Parathyroid adenoma (tissue), 2 donors: ENCODE measurements around the gene SEMA6A.
"Not testable (repeated sequence)": the region's sequence is repeated elsewhere in the genome, so short reads cannot be mapped to it uniquely, and the experiment has no call there.

Experiments
- H2AFZ ChIP-seq: fragments of 300-600 bp; sonication (generic); one replicate; pipeline ENCODE4 v1.7.0; 2017; ENCODE audit warnings: antibody characterized with exemption, mild to moderate bottlenecking
- H3K27ac ChIP-seq: fragments of 300-600 bp; sonication (generic); one replicate; pipeline ENCODE4 v1.7.0; 2017
- H3K27me3 ChIP-seq: fragments of 300-600 bp; sonication (generic); one replicate; pipeline ENCODE4 v1.7.0; 2017; ENCODE audit warnings: low read length; ENCODE audit not compliant: control insufficient read depth, insufficient read depth
- H3K36me3 ChIP-seq: fragments of 300-600 bp; sonication (generic); one replicate; pipeline ENCODE4 v1.7.0; 2017; ENCODE audit warnings: low read length; ENCODE audit not compliant: control insufficient read depth, insufficient read depth
- H3K4me1 ChIP-seq: fragments of 300-600 bp; sonication (generic); one replicate; pipeline ENCODE4 v1.7.0; 2017; ENCODE audit warnings: control low read depth
- H3K4me2 ChIP-seq: fragments of 300-600 bp; sonication (generic); one replicate; pipeline ENCODE4 v1.7.0; 2017; ENCODE audit warnings: low read length
- H3K4me3 ChIP-seq: fragments of 300-600 bp; sonication (generic); one replicate; pipeline ENCODE4 v1.7.0; 2017; ENCODE audit warnings: low read depth, low read length
- H3K79me2 ChIP-seq: fragments of 300-600 bp; sonication (generic); one replicate; pipeline ENCODE4 v1.7.0; 2017; ENCODE audit warnings: control low read depth
- H3K9ac ChIP-seq: fragments of 300-600 bp; sonication (generic); one replicate; pipeline ENCODE4 v1.7.0; 2017; ENCODE audit warnings: mild to moderate bottlenecking
- H3K9me3 ChIP-seq: fragments of 300-600 bp; sonication (generic); one replicate; pipeline ENCODE4 v1.7.0; 2017; ENCODE audit warnings: low read length; ENCODE audit not compliant: control insufficient read depth
- CTCF ChIP-seq: fragments of 300-600 bp; sonication (generic); IDR thresholded peaks from one replicate; pipeline ENCODE4 v1.7.0; 2017; ENCODE audit warnings: antibody characterized with exemption, mild to moderate bottlenecking
- donor health status: primary hyperparathyroidism.

Gene SEMA6A

GRCh38 chr5:116546033-116546742 lies 28.4 kb downstream of the SEMA6A start:
- no peak overlapping the region for H3K9ac ChIP-seq
- H2AFZ ChIP-seq: no peak overlapping the region
- H3K27me3 ChIP-seq: no peaks in the 10 kb centered on the region
- no peak for TF ChIP-seq CTCF
- no peaks in the 10 kb centered on the region for H3K79me2 ChIP-seq
- no peaks in the 10 kb centered on the region for H3K36me3 ChIP-seq
- no peaks in the 10 kb centered on the region for H3K9me3 ChIP-seq
- no peak overlapping the region for H3K4me3 ChIP-seq
- H3K4me1 ChIP-seq: peaks cover 8% of the 10 kb centered on the region
- H3K27ac ChIP-seq: no peak overlapping the region
- H3K4me2 ChIP-seq: no peak overlapping the region

GRCh38 chr5:116545465-116545864 lies 29.2 kb downstream of the SEMA6A start:
- not testable (repeated sequence) for H3K36me3 ChIP-seq, H3K27me3 ChIP-seq, H3K4me1 ChIP-seq, H3K4me3 ChIP-seq, H3K9me3 ChIP-seq, H3K27ac ChIP-seq, H2AFZ ChIP-seq, H3K9ac ChIP-seq, H3K79me2 ChIP-seq, H3K4me2 ChIP-seq

- no peak overlapping the region for H3K27ac ChIP-seq
- no peaks in the 10 kb centered on the region for H3K9me3 ChIP-seq
- H3K9ac ChIP-seq: no peak overlapping the region
- no peaks in the 10 kb centered on the region for H3K36me3 ChIP-seq
- no peaks in the 10 kb centered on the region for H3K79me2 ChIP-seq
- no peak overlapping the region for H3K4me3 ChIP-seq
- no peaks in the 10 kb centered on the region for H3K27me3 ChIP-seq
- no peak for TF ChIP-seq CTCF
- H3K4me1 ChIP-seq: peaks cover 4% of the 10 kb centered on the region
- H3K4me2 ChIP-seq: no peak overlapping the region
- H2AFZ ChIP-seq: no peak overlapping the region
These were observed 29.9 kb downstream of the SEMA6A start for GRCh38 chr5:116544531-116545241.

GRCh38 chr5:116543501-116543900 lies 31.1 kb downstream of the SEMA6A start:
- Histone ChIP-seq H3K27ac (no peak overlapping the region), H3K27me3 (no peaks in the 10 kb centered on the region), H3K79me2 (no peaks in the 10 kb centered on the region), H3K9me3 (no peaks in the 10 kb centered on the region), H2AFZ (no peak overlapping the region), H3K9ac (no peak overlapping the region), H3K4me3 (no peak overlapping the region), H3K4me1 (peaks cover 4% of the 10 kb centered on the region), H3K4me2 (peak overlapping the region; percentile 6), H3K36me3 (no peaks in the 10 kb centered on the region)
- TF ChIP-seq CTCF: no peak

- H3K27me3 ChIP-seq: no peaks in the 10 kb centered on the region
- no peaks in the 10 kb centered on the region for H3K36me3 ChIP-seq
- H3K27ac ChIP-seq: no peak overlapping the region
- no peak for TF ChIP-seq CTCF
- no peak overlapping the region for H2AFZ ChIP-seq
- H3K4me1 ChIP-seq: peaks cover 4% of the 10 kb centered on the region
- no peak overlapping the region for H3K4me3 ChIP-seq
- no peaks in the 10 kb centered on the region for H3K79me2 ChIP-seq
- no peak overlapping the region for H3K9ac ChIP-seq
- no peaks in the 10 kb centered on the region for H3K9me3 ChIP-seq
- H3K4me2 ChIP-seq: no peak overlapping the region
These were observed 32.0 kb downstream of the SEMA6A start for GRCh38 chr5:116542619-116543018.
